H9 (cell line): Measurements from ENCODE around the gene TTC33. TPM values are rescaled to one million over a fixed set of nuclear protein-coding genes. Genes with fewer than 3 reads are reported as not detected.

Source experiments
- DNase-seq: peaks from one replicate; pipeline ENCODE4 v3.0.0-alpha.2; 2017
- H2AFZ ChIP-seq: one replicate; pipeline ENCODE4 v1.6.1; 2013; ENCODE audit warnings: mild to moderate bottlenecking, low read length, control low read depth, moderate library complexity
- H2AK5ac ChIP-seq: 2 replicates; pipeline ENCODE4 v1.6.1; 2013; ENCODE audit warnings: low read length, control low read depth, mixed read lengths; ENCODE audit not compliant: insufficient read length
- H2BK120ac ChIP-seq: one replicate; pipeline ENCODE4 v1.6.1; 2013; ENCODE audit warnings: low read depth, mild to moderate bottlenecking, low read length, control low read depth, inconsistent platforms; ENCODE audit not compliant: poor library complexity, severe bottlenecking
- H2BK12ac ChIP-seq: 2 replicates; pipeline ENCODE4 v1.6.1; 2013; ENCODE audit warnings: low read length, control low read depth, mixed read lengths, low read depth; ENCODE audit not compliant: insufficient read length
- H2BK15ac ChIP-seq: 2 replicates; pipeline ENCODE4 v1.6.1; 2013; ENCODE audit warnings: low read depth, low read length, control low read depth
- H2BK20ac ChIP-seq: one replicate; pipeline ENCODE4 v1.6.1; 2013; ENCODE audit warnings: low read depth, mild to moderate bottlenecking, low read length, control low read depth, inconsistent platforms; ENCODE audit not compliant: poor library complexity, severe bottlenecking
- H2BK5ac ChIP-seq: 2 replicates; pipeline ENCODE4 v1.6.1; 2013; ENCODE audit warnings: low read length, control low read depth, mixed read lengths; ENCODE audit not compliant: insufficient read length
- H3K14ac ChIP-seq: 2 replicates; pipeline ENCODE4 v1.6.1; 2013; ENCODE audit warnings: low read length, control low read depth; ENCODE audit not compliant: insufficient read depth
- H3K18ac ChIP-seq: 2 replicates; pipeline ENCODE4 v1.6.1; 2013; ENCODE audit warnings: low read depth, mild to moderate bottlenecking, mixed read lengths, low read length, control low read depth; ENCODE audit not compliant: insufficient read length
- H3K23ac ChIP-seq: 2 replicates; pipeline ENCODE4 v1.6.1; 2013; ENCODE audit warnings: low read length, control low read depth, mixed read lengths, low read depth; ENCODE audit not compliant: insufficient read length
- H3K23me2 ChIP-seq: 2 replicates; pipeline ENCODE4 v1.6.1; 2013; ENCODE audit warnings: low read depth, mild to moderate bottlenecking, mixed read lengths, low read length, control low read depth; ENCODE audit not compliant: insufficient read length, poor library complexity, severe bottlenecking
- H3K27ac ChIP-seq: 2 replicates; pipeline ENCODE4 v1.5.1; 2013; ENCODE audit warnings: low read length, control low read depth, mixed read lengths, low read depth; ENCODE audit not compliant: insufficient read length
- H3K27me3 ChIP-seq: 2 replicates; pipeline ENCODE4 v1.6.1; 2013; ENCODE audit warnings: low read length, control low read depth, inconsistent platforms; ENCODE audit not compliant: insufficient read depth
- H3K4ac ChIP-seq: 2 replicates; pipeline ENCODE4 v1.6.1; 2013; ENCODE audit warnings: low read depth, mild to moderate bottlenecking, control low read depth, inconsistent platforms, low read length, moderate library complexity
- H3K4me1 ChIP-seq: 2 replicates; pipeline ENCODE4 v1.6.1; 2013; ENCODE audit warnings: low read length, control low read depth, inconsistent platforms; ENCODE audit not compliant: insufficient read depth
- H3K4me2 ChIP-seq: 2 replicates; pipeline ENCODE4 v1.6.1; 2013; ENCODE audit warnings: low read length, control low read depth, mixed read lengths; ENCODE audit not compliant: insufficient read length, insufficient read depth
- H3K56ac ChIP-seq: 2 replicates; pipeline ENCODE4 v1.6.1; 2013; ENCODE audit warnings: low read depth, mild to moderate bottlenecking, mixed read lengths, low read length, control low read depth; ENCODE audit not compliant: insufficient read length
- H3K79me1 ChIP-seq: 2 replicates; pipeline ENCODE4 v1.6.1; 2013; ENCODE audit warnings: low read depth, mild to moderate bottlenecking, moderate library complexity, low read length, control low read depth, inconsistent platforms; ENCODE audit not compliant: insufficient read depth, poor library complexity, severe bottlenecking
- H3K79me2 ChIP-seq: 2 replicates; pipeline ENCODE4 v1.6.1; 2013; ENCODE audit warnings: low read length, control low read depth, inconsistent platforms; ENCODE audit not compliant: insufficient read depth
- H3K9ac ChIP-seq: 2 replicates; pipeline ENCODE4 v1.6.1; 2013; ENCODE audit warnings: low read length, control low read depth, mixed read lengths; ENCODE audit not compliant: insufficient read length; ENCODE audit errors: extremely low read depth
- H3K9me3 ChIP-seq: one replicate; pipeline ENCODE4 v1.6.1; 2013; ENCODE audit warnings: low read depth, low read length, inconsistent platforms; ENCODE audit not compliant: control insufficient read depth
- H3T11ph ChIP-seq: one replicate; pipeline ENCODE4 v1.6.1; 2013; ENCODE audit warnings: mild to moderate bottlenecking, low read length, control low read depth, inconsistent platforms
- H4K20me1 ChIP-seq: one replicate; pipeline ENCODE4 v1.6.1; 2013; ENCODE audit not compliant: control insufficient read depth, insufficient read length, insufficient read depth
- H4K5ac ChIP-seq: 2 replicates; pipeline ENCODE4 v1.6.1; 2013; ENCODE audit warnings: low read depth, mild to moderate bottlenecking, mixed read lengths, low read length, control low read depth; ENCODE audit not compliant: insufficient read length
- H4K8ac ChIP-seq: replicated peaks from 2 replicates; pipeline ENCODE4 v1.6.1; 2013; ENCODE audit warnings: low read length, control low read depth, mixed read lengths, low read depth; ENCODE audit not compliant: insufficient read length
- H4K91ac ChIP-seq: 2 replicates; pipeline ENCODE4 v1.6.1; 2013; ENCODE audit warnings: low read depth, mild to moderate bottlenecking, moderate library complexity, mixed read lengths, low read length, control low read depth; ENCODE audit not compliant: insufficient read length
- H3K27ac Mint-ChIP-seq, 3 experiments: 2 replicates in 2 of 3; 3 replicates in 1 of 3; pipeline ENCODE4 v1.8.0; 2020 to 2021; ENCODE audit warnings: mixed read lengths in 3 of 3, mild to moderate bottlenecking in 1 of 3, moderate library complexity in 1 of 3
- H3K27me3 Mint-ChIP-seq: 2 replicates; pipeline ENCODE4 v1.8.0; 2021; ENCODE audit warnings: low read depth, mild to moderate bottlenecking, moderate library complexity, mixed read lengths
- H3K36me3 Mint-ChIP-seq, 3 experiments: 2 replicates in 2 of 3; 3 replicates in 1 of 3; pipeline ENCODE4 v1.8.0; 2020 to 2021; ENCODE audit warnings: low read depth in 3 of 3, mixed read lengths in 3 of 3; ENCODE audit not compliant: insufficient read depth in 1 of 3
- H3K4me1 Mint-ChIP-seq, 2 experiments: 2 replicates each; pipeline ENCODE4 v1.8.0; 2020; ENCODE audit warnings: mixed read lengths in 2 of 2
- H3K4me3 Mint-ChIP-seq, 2 experiments: 2 replicates in 1 of 2; 3 replicates in 1 of 2; pipeline ENCODE4 v1.8.0; 2020 to 2021; ENCODE audit warnings: mild to moderate bottlenecking in 2 of 2, mixed read lengths in 2 of 2, moderate library complexity in 1 of 2
- H3K9me3 Mint-ChIP-seq, 2 experiments: 2 replicates in 1 of 2; 3 replicates in 1 of 2; pipeline ENCODE4 v1.8.0; 2020; ENCODE audit warnings: mild to moderate bottlenecking in 2 of 2, mixed read lengths in 2 of 2, moderate library complexity in 1 of 2
- CTCF ChIP-seq: fragments of 200-600 bp; sonication (generic); conservative IDR thresholded peaks from 3 replicates; pipeline ENCODE4 v1.8.0; 2021; ENCODE audit warnings: antibody characterized with exemption, mild to moderate bottlenecking
- total RNA-seq: library from RNA; stranded (reverse); gene quantifications from 2 replicates; pipeline ENCODE4 v1.2.1, GENCODE V29; 2021

TTC33 gene
- total RNA-seq, 1 experiment from 2014 or later = 7.3 TPM

- no peak overlapping the region for H2BK15ac ChIP-seq
- H3K4me3 Mint-ChIP-seq = no peak overlapping the region
- H3K14ac ChIP-seq = no peak overlapping the region
- H3K27ac Mint-ChIP-seq = no peak overlapping the region; a peak in 2 of 7 replicates
- H2BK20ac ChIP-seq = no peak overlapping the region
- no peak overlapping the region for H3K4ac ChIP-seq
- no peaks in the 10 kb centered on the region for H3K23me2 ChIP-seq
- H4K91ac ChIP-seq = no peak overlapping the region
- no peaks in the 10 kb centered on the region; the same call in 1 of the 2 replicates for H3K27me3 Mint-ChIP-seq
- no peak overlapping the region for H3K23ac ChIP-seq
- no peaks in the 10 kb centered on the region for H3K4me1 ChIP-seq
- no peaks in the 10 kb centered on the region for H3K9me3 Mint-ChIP-seq
- no peak for TF ChIP-seq CTCF
- H4K20me1 ChIP-seq = no peaks in the 10 kb centered on the region
- H3K9me3 ChIP-seq = no peaks in the 10 kb centered on the region
- H3K18ac ChIP-seq = no peak overlapping the region
- H3K79me2 ChIP-seq = no peaks in the 10 kb centered on the region
- no peak overlapping the region for H4K5ac ChIP-seq
- H2AK5ac ChIP-seq = no peak overlapping the region
- no peak overlapping the region for H3K56ac ChIP-seq
- no peak overlapping the region for H2AFZ ChIP-seq
- no peak overlapping the region for H3K27ac ChIP-seq
- no peak overlapping the region for H2BK120ac ChIP-seq
- H3T11ph ChIP-seq = no peak overlapping the region
- no peak overlapping the region for H2BK12ac ChIP-seq
- H3K9ac ChIP-seq = no peak overlapping the region
- no peaks in the 10 kb centered on the region for H3K27me3 ChIP-seq
- H3K79me1 ChIP-seq = no peaks in the 10 kb centered on the region
- no peak for DNase-seq
- H3K4me2 ChIP-seq = no peak overlapping the region
- no peak overlapping the region for H4K8ac ChIP-seq
- no peaks in the 10 kb centered on the region for H3K36me3 Mint-ChIP-seq
- peaks cover 3 to 8% of the 10 kb centered on the region in 2 experiments; a peak in 3 of 4 replicates for H3K4me1 Mint-ChIP-seq
- H2BK5ac ChIP-seq = no peak overlapping the region
Measured at GRCh38 chr5:40599676-40600075, 156.1 kb downstream of the TTC33 start.
